A673 (cell line): Measurements from ENCODE around the gene JARID2.

Source experiments
- EZH2 ChIP-seq: fragments of 200-600 bp; sonication (generic); IDR thresholded peaks from 2 replicates; pipeline ENCODE4 v1.6.1; 2017; ENCODE audit warnings: borderline replicate concordance, low read depth, mild to moderate bottlenecking, mixed read lengths, antibody characterized with exemption, low read length; ENCODE audit not compliant: poor library complexity, severe bottlenecking
- TF ChIP-seq, protein P1 (sequence below): fragments of 300-800, 200-600 bp; sonication (generic); conservative IDR thresholded peaks from 2 replicates; pipeline ENCODE4 v1.5.1; 2017; ENCODE audit warnings: low read depth, mild to moderate bottlenecking, antibody characterized with exemption, low read length, moderate library complexity, mixed read lengths

DNA sequence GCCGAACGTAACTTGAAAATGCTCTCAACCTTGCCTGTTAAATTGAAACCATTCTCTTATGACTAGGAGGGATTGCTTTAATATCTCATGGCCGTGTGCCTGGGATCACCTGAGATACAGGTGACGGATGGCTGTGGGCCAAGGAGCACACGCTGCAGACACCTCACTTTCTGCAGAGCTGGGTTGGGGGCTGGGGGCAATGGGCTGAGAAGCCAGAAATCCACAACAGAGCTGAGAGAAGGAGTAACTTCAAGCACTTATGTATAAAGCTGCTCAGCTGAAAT, 246.1 kb downstream of the JARID2 start:
- TF ChIP-seq, protein P1, sequence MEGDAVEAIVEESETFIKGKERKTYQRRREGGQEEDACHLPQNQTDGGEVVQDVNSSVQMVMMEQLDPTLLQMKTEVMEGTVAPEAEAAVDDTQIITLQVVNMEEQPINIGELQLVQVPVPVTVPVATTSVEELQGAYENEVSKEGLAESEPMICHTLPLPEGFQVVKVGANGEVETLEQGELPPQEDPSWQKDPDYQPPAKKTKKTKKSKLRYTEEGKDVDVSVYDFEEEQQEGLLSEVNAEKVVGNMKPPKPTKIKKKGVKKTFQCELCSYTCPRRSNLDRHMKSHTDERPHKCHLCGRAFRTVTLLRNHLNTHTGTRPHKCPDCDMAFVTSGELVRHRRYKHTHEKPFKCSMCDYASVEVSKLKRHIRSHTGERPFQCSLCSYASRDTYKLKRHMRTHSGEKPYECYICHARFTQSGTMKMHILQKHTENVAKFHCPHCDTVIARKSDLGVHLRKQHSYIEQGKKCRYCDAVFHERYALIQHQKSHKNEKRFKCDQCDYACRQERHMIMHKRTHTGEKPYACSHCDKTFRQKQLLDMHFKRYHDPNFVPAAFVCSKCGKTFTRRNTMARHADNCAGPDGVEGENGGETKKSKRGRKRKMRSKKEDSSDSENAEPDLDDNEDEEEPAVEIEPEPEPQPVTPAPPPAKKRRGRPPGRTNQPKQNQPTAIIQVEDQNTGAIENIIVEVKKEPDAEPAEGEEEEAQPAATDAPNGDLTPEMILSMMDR = no peak
- no peak for TF ChIP-seq EZH2
